Fibroblast of peridontal ligament (primary cell): Measurements from ENCODE around the gene C17orf113.
"Not testable (repeated sequence)": the region's sequence is repeated elsewhere in the genome, so short reads cannot be mapped to it uniquely, and the experiment has no call there.

Experiments used
- DNase-seq: peaks from one replicate; pipeline ENCODE4 v3.0.0-alpha.2; 2010; ENCODE audit errors: extremely low read depth

The C17orf113 gene

DNA sequence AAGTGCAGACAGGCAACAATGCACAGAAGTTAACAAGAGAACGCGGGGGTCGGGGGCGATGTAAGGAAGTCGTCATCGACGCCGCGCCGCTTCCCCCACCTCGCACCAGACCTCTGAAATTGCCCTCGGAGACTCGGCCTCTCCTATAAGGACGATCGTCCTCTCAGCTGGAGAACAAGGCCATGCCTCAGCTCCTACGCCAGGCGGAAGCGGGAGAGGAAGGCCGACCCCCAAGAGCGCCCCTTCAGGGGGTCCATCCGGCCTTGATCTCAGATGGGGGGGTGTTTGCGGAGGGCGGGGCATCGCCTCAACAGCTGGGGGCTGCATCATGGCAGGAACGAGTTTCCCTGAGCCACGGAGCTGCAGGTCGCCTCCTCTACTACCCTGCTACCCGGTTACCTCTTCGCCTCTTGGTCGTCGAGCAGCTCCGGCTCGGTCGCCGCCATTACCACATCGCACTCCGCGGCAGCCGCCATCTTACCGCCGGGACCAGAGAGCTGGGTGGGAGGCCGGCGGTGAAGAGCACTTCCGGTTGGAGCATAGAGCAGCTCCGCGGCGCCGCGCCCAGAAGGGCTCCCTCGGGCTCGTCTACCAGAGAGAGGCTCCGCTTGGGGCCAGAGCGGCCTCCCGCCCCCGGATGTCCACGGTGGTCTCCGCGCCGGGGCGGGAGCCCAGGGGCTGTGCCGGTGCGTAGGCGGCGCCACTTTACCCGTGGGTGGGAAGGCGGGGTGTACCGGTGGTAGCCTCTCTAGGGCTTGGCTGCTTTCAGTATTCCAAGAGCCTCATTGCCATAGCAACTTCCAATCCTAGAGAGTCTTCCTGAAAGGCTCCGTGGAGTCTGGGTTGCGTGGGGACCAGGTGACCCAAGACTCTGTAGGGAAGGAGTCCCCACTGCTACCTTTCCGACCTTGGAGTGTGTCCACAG, 33.2 kb downstream of the C17orf113 start, which contains the start of gene DNAJC7:
DNAJC7 (minus strand) TSS at position 499 of the 925 bp plus-strand sequence; CDS start at position 476, 23 bp downstream.
- DNase-seq: peak; percentile 86

DNA sequence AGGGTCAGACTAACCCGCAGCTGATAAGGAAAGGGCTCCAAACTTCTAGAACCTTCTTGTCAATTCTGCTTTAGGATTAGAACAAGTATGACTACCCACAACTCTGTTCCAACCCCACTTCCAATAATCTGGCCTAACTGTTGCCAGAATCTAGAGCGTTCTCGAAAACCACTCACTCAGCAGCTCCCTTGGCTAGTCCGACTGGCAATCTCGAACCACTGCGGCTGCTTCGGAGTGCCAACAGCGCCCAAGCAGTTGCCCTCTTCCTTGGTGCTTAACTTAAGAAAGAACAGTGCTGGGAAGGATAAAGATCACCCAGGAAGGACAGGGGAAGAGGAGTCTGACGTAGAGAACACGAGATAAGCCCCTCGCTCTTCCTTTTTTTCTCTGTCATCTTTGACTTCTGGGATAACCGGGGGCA, 34.0 kb downstream of the C17orf113 start:
- DNase-seq: peak; percentile 47

DNA sequence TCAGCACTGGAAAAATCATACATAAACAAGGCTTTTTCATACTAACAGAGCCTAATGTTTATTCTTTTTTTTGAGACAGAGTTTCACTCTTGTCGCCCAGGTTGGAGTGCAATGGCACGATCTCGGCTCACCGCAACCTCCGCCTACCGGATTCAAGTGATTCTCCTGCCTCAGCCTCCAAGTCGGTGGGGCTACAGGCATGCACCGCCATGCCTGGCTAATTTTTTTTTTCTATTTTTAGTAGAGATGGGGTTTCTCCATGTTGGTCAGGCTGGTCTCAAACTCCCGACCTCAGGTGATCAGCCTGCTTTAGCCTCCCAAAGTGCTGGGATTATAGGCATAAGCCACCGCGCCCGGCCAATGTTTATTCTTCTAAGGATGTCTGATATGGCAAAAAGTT, 36.7 kb downstream of the C17orf113 start:
- DNase-seq: not testable (repeated sequence)

DNA sequence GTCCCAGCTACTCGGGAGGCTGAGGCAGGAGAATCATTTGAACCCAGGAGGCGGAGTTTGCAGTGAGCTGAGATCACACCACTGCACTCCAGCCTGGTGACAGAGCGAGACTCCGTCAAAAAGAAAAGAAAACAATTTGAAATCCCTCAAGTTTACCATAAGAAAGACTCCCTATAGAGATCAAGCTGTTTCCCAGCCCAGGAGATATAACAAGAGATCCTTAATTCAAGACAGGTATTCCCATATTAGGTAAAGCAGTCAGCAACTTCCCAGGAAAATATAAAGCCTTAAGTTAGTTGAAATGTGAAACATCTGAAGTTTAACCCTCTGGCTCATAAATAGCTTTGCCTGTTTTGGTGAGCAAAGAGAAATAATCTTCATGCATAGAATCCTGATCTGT, 38.0 kb downstream of the C17orf113 start:
- not testable (repeated sequence) for DNase-seq

DNA sequence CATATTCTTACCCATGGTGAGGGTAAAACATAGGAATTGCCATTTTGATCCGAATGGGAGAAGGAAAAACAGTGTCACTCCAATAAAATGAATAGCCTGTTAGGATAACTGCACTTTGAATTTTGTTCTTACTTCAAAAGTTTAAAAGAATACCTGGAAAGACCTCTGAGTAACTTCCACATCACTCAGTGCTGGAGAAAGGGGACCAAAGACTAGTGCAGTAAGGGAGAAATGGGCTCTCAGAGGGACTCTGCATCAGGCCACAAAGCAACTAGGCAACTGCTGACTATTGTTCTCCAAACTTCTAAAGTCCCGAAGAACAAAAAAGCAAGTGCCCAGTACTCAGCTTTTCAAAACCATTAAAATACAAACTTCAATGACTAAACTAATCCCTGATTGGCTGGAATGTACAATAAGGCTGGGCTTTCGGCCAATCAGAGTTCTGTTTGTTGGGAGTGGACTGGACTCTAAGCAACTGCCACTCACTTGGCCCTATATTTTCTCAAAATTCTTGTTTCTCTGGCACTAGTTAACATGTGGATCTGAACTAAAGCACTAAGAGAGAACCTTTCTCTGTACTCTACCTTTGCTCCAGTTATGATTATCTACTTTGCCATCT, 39.4 kb downstream of the C17orf113 start:
- DNase-seq: peak; percentile 60

DNA sequence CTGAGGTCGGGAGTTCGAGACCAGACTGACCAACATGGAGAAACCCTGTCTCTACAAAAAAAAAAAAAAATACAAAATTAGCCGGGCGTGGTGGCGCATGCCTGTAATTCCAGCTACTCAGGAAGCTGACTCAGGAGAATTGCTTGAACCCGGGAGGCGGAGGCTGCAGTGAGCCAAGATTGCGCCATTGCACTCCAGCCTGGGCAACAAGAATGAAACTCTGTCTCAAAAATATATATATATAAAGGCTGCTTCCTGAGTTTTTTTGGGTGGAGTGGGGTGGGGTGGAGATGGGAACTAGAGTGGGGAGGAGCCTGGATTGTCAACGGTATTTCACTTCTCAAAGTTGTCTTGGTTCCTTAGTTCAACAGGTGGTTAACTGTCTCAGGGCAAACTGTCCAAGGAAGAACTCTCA, 40.1 kb downstream of the C17orf113 start:
- peak; percentile 51 for DNase-seq

DNA sequence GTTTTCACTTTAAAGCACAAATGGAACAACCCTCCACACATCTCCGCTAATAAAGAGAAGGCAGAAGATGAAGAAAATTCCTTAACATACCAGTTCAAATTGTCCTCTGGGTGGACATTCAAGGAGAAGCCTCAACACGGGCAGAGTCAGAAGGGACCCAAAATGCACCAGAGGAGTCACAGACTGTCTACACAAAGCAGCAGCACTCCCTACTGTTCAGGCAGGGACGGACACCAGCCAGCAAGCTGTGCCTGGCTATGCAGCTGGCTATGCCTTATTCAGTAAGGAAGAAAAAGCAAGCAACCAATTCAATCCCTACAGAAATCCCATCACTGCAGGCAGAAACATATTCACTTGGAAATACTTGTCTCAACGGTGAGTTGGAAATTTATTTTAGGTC, 41.2 kb downstream of the C17orf113 start:
- no peak for DNase-seq

DNA sequence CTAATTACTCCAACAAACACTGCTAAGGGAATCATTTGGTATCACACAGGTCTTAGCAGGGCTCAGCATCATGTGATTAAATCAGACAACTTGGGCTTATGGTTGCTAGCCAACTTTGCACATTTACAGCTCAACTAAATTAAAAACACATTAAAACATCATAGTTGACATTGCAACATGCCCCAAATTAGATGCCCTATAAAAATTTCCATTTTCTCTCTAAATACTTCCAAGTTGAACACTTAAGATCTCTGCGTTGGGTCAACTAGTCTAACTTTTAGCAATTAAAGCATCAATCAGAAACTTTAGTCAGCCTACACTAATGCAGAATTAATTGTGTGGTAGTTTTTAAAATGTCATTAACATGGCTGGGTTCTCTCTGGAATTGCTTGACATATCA, 45.2 kb downstream of the C17orf113 start:
- DNase-seq: peak; percentile 54

DNA sequence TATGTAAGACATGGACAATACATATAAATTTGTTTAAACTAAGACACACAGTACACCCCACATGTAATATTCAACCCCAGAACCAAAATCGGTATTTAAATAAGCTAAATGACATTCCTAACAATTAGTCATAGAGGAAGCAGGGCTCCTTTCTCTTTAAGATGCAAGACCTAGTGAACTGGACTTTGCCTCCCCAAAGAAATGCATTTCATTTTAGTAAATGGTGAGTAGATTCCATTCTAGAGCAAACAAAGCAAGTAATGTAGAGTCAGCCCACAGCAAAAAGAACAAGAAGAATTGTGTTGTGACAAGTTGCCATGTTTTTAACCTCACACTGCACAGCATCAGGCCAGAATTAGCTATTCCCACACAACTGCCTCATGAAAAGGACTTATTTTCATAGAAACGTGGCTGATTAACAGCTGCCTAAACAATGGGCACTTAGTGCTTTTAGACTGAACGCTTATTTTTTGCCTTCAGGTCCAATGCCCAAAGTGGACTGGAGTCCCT, 47.6 kb downstream of the C17orf113 start:
- DNase-seq: no peak

DNA sequence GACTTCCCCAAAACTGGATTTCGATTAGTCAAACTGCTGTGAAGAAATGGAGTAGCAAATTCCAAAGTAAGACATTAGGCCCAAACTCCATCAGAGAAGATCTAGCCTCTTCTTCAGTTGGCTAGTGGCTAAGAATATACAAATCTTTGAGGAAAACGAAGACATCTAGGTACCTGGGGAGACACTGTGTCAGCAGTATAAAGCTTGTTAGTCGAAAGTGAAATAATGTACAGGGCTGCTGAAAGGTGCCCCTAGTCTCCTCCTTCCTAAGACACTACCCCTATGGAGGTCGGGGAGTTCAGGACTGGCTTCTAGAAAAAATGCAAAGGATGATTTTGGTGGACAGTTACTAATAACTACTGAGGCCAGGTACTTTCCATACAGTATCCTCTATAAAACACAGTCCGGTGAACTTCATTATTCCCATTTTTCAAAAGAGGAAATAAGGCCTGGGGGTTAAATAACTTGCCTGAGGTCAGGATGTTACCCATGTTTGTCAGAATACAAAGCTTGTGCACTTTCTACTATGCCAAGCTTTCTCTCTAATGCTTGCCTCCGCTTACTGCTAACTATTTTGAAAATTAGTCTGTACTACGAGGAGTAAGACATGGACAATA, 48.1 kb downstream of the C17orf113 start:
- DNase-seq: no peak

DNA sequence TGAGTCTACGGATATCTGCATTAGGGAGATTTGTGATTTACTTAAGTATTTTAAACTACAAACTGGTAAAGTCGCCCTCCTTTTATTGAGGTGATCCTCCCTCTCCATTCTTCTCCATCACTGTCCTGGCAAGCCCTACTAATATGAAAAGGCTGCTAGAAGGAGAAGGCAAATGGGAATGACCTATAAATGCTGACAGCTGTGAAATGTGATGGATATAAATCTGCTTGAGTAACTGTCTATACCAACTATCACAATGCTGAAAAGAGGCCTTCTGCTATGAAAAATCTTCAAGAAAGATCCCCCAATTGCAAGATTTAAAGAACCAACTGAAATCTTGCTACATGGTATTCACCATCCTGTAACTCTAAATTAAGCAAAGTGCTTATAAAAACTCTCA, 48.7 kb downstream of the C17orf113 start:
- no peak for DNase-seq

DNA sequence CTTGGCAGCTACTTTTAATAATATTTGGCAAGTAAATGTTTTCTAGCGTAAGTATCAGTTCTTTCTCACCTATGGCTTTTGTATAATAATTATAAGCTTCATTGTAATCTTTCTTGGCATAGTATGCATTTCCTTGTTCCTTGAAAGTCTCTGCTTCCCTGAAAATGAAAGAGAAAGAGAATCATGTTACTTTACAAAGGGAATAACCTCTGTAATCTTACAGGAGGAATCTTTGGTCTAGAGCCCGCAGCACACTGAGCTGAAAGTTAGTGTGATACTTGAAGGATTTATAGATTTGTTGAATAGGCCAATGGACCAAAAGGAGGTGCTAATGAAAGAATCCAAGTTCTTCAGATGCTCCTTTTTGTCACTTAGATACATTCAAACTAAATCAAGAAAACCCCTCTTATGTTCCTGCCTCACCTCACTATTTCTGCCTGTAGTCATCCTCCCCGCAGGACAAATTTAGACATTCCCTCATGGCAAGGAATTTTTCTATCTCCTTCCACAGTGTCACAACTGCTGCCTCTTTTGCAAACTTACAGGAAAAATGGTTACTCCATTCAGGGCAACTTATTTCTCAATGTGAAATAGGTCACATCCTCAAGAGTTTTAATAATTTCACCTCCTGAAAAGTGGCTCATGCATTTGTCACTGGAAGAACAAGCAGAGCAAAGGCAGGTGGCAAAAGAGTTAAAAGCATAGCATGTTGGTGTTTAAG, 49.8 kb downstream of the C17orf113 start:
- no peak for DNase-seq

DNA sequence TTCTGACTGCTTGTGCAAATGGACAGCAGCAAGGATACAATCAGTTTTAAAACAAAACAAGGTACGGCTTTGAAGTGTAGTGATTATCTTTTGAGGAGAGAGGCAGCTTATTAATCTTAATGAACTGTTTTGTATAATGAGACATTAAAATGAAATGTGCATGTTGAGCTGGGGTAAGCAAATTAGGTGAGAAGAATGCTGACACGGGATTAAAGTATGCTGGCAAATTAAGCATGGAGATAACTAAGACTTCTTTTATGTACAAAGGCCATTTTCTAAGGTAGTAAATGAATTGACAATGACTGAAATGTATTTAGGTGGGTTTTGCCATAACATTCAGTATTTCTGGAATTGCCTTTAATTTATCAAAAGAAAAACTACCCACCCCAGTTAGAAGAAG, 51.9 kb downstream of the C17orf113 start:
- DNase-seq: no peak

DNA sequence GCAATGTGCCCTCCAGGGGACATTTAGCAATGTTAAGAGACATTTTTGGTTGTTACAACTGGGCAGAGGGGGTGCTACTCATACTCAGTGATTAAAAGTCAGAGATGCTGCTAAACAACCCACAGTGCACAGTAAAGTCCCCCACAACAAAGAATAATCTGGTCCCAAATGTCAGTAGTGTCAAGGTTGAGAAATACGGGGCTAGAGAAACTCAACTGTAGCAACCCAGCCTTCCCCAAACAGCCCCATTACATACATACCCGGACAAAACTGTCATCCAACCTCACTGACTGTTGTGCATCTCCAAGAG, 53.6 kb downstream of the C17orf113 start:
- DNase-seq: no peak

DNA sequence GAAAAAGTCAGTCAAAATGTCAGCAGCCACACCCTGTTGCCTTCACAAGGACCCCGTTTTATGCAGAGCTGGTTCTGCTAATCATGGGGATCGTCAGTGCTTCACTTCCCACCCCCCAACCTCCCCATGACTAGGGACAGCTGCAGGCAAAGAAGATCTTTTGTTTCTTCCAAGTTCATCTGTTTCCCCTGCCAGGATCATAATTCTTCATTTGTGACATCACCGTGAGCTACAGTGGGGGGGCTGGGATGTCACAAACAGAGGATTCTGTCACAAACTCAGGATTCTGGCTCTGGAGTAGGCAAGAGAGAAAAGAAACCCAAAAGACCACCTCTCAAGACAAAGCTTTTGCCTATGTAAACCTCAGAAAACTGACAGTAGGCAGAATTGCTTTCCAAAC, 57.8 kb downstream of the C17orf113 start:
- no peak for DNase-seq

DNA sequence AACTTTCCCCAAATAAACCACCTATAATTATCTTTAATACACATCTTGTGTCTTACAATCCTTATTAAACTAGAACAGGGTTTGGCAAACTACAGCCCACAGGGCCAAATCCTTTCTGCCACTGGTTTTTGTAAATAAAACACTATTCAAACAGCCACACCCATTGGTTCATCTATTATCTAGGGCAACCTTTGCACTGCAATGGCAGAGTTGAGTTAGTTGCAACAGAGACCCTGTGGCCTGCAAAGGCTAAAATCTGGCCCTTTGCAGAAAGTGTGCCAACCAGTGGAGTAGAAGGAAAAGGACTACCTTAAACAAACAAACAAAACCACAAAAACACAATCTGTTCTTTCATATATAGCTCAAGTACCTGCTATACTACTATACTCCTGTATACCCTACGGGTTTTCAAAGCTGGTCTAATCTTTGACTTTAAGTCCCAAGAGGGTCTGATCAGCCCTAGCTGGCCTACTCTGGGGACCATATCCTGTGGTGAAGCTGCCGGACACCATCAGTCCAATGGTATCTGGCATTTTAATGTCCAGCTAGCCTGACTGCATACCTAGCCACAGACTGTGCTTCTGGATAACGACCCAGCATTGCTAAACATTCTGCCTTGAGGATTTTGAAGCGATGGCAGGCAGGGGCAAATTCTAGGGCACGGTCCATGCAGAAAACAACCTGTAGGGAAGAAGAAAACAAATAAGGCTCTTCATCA, 60.5 kb downstream of the C17orf113 start:
- no peak for DNase-seq

DNA sequence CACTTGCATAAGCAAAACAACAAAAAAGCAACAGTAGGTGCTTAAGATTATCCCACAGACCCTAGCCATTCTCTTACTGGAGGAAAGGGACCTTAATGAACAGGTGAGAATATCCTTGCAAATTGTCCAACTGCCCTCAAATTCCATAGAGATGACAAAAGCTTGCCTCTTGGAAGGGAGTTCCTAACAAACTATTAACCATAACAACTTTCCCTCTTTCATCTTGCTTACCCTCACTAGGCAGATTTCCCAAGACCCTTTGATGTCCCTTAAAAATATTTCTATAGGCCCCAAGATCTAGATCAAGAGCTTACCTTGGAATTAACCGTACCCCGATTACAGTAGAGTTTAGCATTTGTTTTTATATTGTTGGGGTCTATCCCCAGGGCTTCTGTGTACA, 62.0 kb downstream of the C17orf113 start:
- no peak for DNase-seq
